Central memory CD4-positive, alpha-beta T cell (primary cell): Measurements from ENCODE around the gene FAM107A.

Experiments
- DNase-seq: peaks from one replicate; pipeline ENCODE4 v3.0.0; 2022

FAM107A gene

GRCh38 chr3:58566398-58567250 is 10.6 kb downstream of the FAM107A start:
- no peak for DNase-seq

- no peak for DNase-seq
Observed at GRCh38 chr3:58565621-58566397, 11.4 kb downstream of the FAM107A start.

GRCh38 chr3:58564456-58565160 is 12.6 kb downstream of the FAM107A start:
- no peak for DNase-seq

GRCh38 chr3:58564054-58564453 is 13.1 kb downstream of the FAM107A start:
- no peak for DNase-seq

- no peak for DNase-seq
Observed at GRCh38 chr3:58563386-58564035, 13.7 kb downstream of the FAM107A start.

- DNase-seq = no peak
Observed at GRCh38 chr3:58562498-58562897, 14.7 kb downstream of the FAM107A start.

GRCh38 chr3:58560771-58561311 is 16.4 kb downstream of the FAM107A start:
- DNase-seq = no peak

- no peak for DNase-seq
Observed at GRCh38 chr3:58559586-58559985, 17.6 kb downstream of the FAM107A start.

GRCh38 chr3:58557491-58557890 is 19.7 kb downstream of the FAM107A start:
- no peak for DNase-seq

GRCh38 chr3:58556761-58557221 is 20.4 kb downstream of the FAM107A start:
- DNase-seq = no peak

GRCh38 chr3:58556001-58556400 is 21.2 kb downstream of the FAM107A start:
- DNase-seq = no peak

- no peak for DNase-seq
Observed at GRCh38 chr3:58555203-58555602, 22.0 kb downstream of the FAM107A start.

GRCh38 chr3:58553003-58553402 is 24.2 kb downstream of the FAM107A start:
- no peak for DNase-seq

GRCh38 chr3:58551636-58552180 is 25.5 kb downstream of the FAM107A start:
- no peak for DNase-seq

GRCh38 chr3:58544541-58544940 is 32.6 kb downstream of the FAM107A start:
- DNase-seq = no peak

GRCh38 chr3:58540176-58540858 is 36.9 kb downstream of the FAM107A start:
- no peak for DNase-seq

GRCh38 chr3:58539626-58540025 is 37.6 kb downstream of the FAM107A start:
- DNase-seq = no peak

GRCh38 chr3:58537412-58538301 is 39.5 kb downstream of the FAM107A start:
- DNase-seq = no peak

GRCh38 chr3:58536501-58537411 is 40.4 kb downstream of the FAM107A start, which contains the start of gene ACOX2:
ACOX2 (minus strand) TSS chr3:58537190; CDS start chr3:58535106, 2,084 bp downstream.
- no peak for DNase-seq
